ENCODE results near the gene BPGM.
"Not testable (repeated sequence)": the region's sequence is repeated elsewhere in the genome, so short reads cannot be mapped to it uniquely, and the experiment has no call there.

BPGM gene

DNA sequence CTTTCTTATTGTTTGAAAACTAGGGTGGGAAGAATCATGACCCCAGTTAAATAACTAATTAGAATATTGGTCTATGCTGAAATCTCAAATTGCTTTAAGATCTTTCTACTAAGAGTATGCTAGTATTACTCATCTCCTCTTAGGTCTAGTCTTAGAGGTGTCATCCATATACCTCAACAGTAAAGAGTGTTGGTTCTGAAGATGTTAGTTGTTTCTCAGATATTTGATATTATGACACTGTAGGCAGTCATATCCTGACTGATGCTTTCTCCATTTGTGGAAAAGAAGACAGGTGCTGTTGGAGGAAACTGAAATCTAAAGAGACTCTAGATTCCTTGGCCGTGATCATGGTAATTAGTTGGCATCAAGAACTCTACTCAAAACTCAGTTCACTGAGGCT lies 21.2 kb downstream of the BPGM start:
- no peak for DNase-seq

DNA sequence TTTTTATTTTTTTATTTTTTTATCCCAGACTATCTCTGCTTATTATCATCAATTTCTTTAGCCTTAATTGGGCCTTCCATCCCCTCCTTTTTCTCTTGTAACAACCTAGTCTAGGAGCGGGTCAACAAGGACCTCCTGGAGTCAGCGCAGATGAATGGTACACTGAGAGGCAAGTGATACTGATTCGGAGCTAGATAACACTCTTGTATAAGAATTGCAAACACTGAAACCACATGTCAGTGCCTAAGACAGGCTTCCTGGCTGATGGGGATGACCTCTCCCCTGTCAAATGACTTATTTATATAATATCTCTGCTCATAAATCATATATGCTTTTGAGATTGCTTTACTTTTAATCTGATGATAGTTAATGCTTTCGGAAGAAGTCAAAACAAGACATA lies 22.7 kb downstream of the BPGM start:
- no peak for DNase-seq

DNA sequence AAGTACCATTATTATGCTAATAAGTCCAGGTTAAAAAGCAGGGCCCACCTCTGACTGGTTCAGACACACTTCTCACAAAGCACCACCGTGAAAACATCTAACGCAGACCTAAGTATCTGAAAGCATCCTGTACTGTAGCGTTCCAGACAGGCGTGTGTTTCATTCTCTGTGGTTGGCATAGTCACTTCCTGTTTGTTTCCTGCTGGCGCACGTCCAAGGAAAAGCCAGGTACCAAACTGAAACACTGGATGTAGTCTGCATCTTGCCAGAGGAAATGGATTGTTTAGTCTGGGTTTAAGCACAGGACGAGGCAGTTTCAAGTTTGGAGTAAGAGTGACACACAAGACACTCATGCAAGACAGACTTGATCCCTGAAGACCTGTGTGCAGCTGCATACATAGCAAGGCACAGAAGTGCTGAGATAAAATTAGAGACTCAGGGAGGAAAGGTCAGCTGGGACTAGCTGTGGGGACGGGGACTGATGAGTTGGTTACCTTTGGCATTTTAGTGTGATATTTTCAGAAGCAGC lies 23.3 kb downstream of the BPGM start:
- peak; percentile 76 for DNase-seq

DNA sequence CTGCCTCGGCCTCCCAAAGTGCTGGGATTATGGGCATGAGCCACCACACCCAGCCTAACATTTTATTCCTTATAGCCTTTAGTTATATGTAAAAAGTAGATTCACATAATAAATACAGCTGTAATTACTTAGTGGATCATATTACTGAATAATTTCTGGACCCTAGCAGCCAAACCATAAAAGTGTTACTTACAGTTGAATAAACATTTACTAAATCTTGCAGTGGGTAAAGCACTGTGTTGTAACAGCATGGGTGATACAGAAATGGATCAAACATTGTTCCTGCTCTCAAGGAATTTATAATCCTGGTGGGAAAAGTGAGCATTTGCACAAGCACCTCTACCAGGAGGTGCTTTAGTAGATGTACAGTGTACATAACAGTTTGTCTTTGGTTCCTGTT lies 25.0 kb downstream of the BPGM start:
- no peak for DNase-seq

DNA sequence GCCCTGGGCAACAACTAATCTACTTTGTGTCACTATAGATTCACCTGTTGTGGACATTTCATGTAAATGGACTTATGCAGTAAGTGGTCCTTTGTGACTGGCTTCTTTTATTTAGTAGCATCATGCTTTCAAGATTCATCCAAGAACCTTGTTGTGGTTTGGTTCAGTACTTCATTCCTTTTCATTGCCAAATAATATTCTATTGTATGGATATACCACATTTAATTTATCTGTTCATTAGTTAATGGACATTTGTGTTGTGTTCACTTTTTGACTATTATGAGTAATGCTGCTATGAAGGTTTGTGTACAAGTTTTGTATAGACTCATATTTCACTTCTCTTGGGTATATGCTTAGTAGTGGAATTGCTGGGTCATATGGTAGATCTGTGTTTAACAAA lies 27.8 kb downstream of the BPGM start:
- no peak for DNase-seq

DNA sequence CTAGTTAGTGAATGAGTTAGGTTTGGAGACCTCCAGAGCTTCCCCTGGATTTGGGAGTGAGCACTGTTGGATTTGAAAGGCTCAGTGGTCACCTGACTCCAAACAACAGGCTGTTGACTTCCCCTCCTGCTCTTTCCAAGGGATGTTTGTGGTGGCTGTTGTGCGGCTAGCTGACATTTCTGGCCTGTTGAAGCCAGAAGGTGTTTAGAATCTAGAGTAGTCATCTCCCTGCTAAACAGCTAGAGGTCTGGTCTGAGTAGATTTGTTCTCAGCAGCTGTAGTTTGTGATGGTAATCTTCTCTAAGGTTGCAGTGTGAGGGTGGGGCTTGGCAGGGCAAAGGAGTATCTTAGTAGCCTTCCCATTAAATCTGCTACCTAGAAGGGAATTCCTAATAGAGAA lies 30.1 kb downstream of the BPGM start:
- no peak for DNase-seq

DNA sequence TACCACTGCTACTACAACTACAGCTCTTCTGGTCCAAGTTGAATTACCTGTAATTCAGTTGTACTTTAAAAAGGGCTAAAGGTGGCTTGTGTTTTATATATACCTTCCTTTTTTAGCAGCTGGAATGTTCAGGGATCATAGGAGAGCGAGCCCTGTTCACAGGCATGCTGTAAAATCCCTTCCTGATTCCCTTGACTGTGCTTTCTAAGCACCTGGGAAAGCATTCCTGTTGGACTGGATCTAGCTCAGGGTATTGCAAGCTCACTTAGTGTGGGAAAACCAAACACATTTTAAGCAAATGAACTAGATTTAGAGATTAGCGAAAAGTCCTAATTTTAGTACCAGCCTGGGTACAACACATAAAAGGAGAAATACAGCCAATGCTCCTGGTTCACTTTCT lies 31.5 kb downstream of the BPGM start:
- no peak for DNase-seq

DNA sequence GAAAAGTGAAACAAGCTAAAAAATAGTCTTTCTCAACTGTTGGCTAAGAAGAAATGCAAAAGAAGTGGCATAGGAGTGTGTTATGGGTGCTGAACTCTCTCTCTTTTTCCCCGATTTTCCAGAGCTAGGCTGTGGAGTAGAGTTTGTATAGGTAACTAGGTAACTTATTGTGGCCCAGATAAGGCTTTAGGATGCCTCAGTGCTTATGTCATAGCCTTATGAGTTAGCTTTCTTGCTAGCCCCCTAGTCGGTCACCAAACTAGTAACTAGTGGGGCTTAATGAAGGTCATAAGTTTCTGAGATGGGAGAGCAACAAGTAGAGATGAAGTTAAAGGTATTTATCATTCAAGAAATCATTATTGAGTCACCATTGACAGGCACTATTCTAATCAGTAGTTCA lies 32.4 kb downstream of the BPGM start:
- no peak for DNase-seq

DNA sequence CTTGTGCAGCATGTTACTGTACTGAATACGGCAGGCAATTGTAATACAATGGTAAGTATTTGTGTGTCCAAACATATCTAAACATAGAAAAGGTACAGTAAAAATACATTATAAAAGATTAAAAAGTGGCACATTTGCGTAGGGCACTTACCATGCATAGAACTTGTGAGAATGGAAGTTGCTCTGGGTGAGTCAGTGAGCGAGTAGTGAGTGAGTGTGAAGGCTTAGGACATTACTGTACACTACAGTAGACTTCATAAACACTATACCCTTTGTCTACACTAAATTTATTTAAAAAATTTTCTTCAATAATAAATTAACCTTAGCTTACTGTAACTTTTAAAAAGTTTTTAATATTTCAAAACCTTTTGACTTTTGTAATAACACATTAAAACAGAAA lies 37.5 kb downstream of the BPGM start:
- no peak for DNase-seq

DNA sequence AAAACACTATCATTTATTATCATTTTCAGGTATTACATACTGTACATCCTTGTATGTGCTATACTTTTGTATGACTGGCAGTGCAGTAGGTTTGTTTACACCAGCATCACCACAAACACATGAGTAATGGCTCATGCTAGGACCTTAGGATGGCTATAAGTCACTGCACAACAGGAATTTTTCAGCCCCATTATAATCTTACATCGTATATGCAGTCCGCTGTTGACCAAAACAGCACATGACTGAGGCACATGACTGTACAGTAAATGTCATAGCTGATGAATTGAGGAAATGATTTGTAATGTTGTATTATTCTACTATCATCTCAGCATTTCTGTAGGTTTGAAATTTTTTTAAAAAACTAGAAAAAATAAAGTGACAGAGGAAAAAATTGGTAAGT lies 38.6 kb downstream of the BPGM start:
- no peak for DNase-seq

DNA sequence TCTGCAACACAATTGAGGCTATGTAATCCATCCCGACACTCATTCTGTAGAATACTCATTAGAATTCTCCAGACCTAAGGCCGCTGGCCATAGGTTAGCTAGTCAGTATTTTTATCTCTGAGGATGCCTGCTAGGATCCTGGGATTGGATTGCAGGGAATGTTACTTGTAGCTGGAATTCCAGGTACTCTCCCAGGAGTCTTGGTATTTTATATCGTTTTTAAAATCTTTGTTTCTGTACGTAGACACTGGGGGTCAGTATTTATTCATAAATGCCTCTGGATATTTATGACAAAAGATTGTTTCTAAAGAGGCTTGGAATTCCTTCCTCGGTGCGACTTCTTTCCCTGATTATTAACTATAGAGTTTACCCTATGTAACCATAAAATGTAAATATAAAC lies 40.1 kb downstream of the BPGM start:
- DNase-seq, result no peak

DNA sequence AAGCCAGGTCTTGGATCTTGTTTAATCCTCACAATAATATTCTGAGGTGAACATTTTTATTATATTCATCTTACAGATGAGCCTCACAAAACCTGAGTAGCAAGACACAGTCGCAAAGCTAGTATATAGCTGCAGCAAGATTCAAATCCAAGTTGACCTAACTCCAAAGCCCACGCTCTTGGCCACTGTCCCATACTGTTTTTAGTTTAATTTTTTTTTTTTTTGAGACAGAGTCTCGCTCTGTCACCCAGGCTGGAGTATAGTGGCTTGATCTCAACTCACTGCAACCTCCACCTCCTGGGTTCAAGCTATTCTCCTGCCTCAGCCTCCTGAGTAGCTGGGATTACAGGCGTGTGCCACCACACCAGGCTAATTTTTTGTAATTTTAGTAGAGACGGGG lies 42.9 kb downstream of the BPGM start:
- DNase-seq, result not testable (repeated sequence)

DNA sequence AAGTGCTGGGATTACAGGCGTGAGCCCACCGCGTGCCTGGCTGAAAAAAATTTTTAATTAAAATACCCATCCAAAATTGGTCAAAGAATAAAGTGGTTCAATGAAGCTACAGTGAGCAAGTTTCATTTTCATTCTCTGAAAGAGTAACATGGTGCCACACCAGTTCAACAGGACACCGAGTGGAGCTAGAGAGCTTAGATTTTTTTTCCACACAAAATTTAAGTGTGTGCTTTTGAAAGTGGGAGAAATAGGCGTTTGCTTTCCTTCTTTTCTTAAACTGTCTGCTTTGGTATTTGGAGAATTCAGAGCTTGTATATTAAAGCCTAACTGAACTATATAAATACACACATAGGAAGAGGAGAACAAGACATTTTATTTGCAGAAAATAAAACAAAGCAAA lies 43.4 kb downstream of the BPGM start:
- DNase-seq, result no peak

DNA sequence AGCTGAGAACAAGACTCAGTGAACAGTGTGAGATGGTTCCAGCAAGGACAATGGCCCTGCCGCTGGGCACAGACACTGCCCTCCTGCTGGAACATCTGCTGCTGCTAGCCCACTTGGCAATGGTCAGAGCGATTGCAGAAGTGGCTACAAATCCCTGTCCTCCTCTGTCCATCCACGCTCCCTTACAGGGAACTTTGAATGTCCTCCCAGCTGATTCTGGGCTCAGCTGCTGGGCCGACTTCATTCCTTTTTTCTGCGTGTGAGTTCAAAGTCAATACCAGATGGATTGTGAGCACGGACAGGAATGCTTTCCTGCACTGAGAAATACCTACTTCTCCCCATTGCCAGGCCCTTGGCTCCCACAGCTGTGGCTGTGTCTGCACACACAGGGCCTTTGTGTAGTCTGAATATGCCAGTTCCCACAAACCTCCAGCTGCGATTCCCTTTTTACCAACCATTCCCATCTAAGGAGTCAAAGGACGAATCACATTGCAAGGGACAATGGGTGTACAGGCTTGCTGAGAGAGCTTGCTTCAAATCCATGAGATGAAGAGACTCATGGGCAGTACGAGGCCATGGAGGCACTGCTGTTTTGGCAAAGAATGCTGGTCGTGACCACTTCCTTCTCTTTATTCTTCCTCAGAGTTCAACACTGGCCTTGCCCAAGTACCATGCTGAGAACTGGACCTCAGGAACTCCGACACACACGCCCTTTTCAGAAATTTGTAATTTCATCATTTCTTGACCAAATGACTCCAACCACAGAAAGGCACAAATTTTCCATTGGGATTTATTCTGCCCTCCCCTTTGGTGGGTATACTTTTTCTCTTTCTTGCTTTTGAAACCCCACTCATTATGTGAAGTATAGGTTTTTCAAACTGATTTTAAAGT lies 44.2 kb downstream of the BPGM start:
- DNase-seq, result no peak

DNA sequence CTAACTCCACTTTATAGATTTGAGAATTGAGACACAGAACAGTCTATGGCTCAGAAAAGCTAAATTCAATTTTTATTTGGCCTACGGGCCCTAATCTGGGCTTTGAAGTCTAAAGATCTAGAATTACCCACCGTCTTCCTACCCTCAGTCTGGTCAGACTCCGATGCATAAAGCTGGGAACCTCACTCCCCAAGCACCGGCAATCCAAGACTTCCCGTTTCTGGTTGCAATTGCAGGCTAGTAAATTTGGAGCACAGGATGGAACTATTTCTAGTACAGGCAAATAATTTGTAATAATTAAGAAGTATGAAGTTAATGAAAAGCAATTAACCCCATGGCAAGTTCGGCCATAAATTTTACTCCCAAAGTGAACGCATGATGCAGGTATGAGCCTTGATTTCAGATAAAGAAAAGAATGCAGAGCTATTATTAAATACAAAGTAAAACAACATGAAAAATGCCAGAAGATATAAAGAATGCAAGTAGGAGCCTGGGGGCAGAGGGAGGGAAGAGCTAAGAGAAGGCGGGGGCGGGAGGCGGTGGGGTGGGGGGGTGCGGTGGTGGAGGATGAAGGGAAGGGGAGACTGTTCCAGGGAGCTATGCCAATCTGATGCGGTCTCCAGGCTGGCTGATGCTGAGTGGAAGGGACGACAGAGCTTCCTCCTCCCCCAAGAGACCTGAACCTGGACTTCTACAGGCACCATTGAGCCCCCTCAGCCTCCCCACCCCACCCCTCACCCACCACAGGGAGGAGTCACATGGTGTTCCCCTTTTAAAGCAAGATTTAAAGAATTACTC lies 45.1 kb downstream of the BPGM start:
- no peak for DNase-seq

DNA sequence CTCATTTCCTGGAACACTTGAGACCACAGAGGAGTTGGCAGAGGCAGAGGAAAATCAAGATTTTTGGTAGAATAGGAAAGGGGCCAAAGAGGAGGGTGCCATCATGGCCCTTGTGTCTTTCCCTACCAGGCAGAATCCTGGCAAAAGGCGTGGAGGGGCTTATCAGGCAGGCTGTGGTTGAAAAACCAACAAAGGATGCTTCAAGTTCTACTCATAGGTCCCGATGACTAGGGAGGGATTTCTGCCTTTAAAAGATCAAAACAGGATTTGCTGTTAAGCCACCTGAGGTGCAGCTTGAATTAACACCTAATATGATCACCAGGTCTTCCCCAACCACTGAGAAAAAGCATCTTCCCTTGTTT lies 45.7 kb downstream of the BPGM start:
- no peak for DNase-seq

DNA sequence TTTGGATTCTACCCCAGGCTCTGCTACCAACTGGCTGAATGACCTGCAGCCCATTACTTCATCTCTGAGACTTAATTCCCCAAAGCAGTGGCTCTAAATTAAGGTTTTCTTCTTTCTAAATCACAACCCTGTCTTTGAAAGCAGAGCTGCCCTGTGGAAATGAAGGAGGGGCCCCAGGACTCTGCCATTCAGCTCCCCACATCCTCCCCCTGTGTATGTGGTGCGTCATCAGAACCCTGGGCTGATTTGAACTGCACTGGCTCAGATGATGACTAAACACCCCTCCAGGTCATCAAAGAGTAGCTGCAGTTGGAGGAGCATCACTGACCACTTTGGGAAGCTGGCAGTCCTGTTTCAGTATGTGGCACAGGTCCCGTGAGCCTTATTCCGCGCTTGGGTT lies 46.6 kb downstream of the BPGM start:
- peak; percentile 25 for DNase-seq

DNA sequence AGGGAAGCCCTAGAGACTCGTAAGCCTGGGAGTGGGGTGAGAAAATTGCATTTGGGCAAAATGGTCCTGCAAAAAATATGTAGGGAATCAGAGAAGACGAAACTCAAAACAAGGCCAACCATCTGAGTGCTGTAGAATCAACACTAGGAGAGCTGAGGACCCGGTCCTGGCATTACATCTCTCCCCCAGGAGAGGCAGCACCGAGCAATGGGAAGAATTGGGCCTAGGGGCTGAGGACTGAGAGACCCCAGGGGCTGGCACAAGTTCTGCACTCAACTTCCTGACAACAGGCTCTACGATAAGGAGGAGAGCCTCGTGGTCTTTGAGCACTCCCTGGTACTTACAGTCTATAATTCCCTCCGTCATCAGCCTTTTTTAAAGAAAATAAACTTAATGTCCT lies 47.6 kb downstream of the BPGM start:
- no peak for DNase-seq

DNA sequence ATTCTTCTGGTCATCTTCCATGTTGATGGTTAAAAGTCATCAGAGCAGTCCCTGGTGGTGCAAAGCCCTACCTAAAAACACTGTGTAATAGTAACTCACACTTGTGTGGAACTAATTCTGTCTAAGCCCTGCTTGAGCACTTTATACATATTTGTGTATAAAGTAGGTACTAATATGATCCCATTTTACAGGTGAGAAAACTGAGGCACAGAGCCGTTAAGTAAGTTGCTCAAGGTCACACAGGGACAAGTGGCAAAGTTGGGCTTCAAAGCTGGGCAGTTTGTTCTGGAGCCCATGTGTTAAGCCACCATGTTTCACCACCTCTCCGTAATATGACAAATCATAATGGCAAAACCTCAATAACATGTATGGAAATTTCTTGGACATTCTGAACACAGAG lies 48.1 kb downstream of the BPGM start:
- no peak for DNase-seq

DNA sequence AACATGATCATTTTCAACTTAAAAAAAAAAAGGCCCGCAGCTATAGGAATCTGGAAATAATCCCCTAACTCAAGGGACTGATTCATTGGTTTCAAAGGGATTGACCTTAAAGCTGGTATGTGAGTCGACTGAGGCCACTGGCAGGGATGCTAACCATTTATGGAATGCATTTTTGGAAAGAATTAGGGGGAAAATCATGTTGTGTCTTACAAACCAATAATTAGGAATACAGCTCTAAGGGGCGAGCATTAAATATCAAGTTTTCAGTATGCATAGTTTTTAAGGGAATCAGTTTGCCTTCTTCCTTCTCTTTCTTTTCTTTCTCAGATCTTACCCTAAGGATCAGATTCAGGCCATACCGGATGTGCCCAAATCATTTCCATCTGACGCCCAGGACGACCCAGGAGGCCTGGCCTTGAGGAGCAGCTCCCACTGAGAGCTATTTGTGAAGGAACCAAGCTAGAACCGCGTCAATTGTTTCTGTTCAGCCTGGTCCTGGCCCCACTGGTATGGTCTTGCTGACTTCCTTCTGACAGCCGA lies 48.7 kb downstream of the BPGM start:
- DNase-seq, result no peak

DNA sequence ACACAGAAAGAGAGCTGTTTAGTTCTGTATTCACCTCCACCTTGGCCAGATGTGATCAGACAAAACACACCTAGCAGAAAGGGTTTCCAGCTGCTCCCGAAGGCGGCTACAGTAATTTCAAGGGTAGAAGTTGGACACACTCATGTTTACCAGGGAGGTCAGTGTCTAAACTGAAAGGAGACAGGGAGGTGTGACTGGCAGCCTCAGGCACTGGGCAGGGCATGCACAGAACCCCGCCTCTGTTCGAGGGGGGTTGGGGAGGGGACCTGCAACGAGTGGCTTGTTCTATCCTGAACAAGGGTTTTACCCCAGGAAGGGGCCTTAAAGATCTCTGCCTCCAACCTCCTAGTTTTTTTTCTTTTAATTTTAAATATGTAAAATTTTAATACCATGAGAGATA lies 49.6 kb downstream of the BPGM start:
- DNase-seq, result no peak

DNA sequence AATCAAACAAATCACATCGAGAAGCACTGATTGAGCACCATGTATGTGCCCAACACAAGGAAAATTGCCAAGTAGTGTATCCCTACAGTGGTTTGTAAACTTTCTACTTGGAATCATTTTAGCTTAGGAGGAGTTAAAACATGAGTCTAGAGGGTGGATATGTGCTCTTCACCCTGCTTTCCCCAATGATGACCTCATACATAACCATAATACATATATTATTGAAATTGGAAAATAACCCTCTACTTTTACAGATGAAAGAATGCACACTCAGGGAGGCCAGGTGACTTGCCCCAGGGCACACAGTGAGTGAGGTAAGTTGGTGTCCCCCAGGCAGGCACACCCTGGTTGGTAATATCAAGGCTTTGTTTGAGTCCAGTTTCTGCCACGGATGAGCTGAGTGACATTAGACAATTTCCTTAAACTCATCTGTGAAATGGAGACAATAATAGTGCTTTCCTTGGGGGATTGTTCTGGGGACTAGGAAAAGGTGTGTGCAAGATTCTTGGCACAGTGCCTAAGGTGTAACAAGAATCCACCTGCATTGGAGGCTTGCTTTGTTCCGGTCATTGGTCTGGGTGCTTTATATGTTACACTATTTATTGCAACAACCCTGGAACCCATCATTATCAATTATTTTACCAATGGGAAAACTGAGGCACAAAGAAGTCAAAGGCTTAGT lies 50.7 kb downstream of the BPGM start:
- no peak for DNase-seq

DNA sequence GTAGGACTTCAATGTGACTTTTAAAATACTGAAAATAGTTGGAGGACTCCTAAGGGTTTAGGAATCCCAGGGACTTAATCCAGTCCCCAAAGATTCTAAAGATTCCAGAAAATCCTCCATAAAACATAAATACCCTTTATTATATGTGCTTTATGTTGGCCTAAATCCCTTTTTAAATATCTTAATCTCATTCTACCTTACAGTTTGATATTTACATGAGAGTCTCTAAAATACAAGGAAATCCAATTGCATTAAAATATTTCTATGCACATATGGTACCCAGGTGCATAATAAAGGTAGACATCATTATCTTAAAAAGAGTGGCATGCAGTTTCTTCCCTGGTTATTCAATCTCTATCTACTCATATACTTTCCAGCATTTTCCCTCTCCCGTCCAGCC lies 51.8 kb downstream of the BPGM start:
- no peak for DNase-seq
